Esophagus squamous epithelium (tissue), 5 donors: Measurements from ENCODE around the gene CYP4F12. TPM values are rescaled to one million over a fixed set of nuclear protein-coding genes. Genes with fewer than 3 reads are reported as not detected.

ENCODE experiments used
- DNase-seq: peaks from one replicate; lab custom pipeline; 2025; lab: John Stamatoyannopoulos, UW
- H3K27ac ChIP-seq, 4 donors: fragments of 200-600 bp; sonication (generic); one replicate each; pipeline ENCODE4 v1.5.1; 2016 to 2019; ENCODE audit warnings: mild to moderate bottlenecking in 1 of 4
- H3K27me3 ChIP-seq, 4 donors: fragments of 200-600 bp; sonication (generic); 1 replicate in 3 of 4; 2 replicates in 1 of 4; pipeline versions ENCODE4 v1.5.1 to v1.6.0; 2017 to 2021; ENCODE audit warnings: antibody characterized with exemption in 1 of 4
- H3K36me3 ChIP-seq, 3 donors: fragments of 200-600 bp; sonication (generic); one replicate each; pipeline ENCODE4 v1.5.1; 2016 to 2019
- H3K4me1 ChIP-seq, 3 donors: fragments of 200-600 bp; sonication (generic); one replicate each; pipeline ENCODE4 v1.5.1; 2017 to 2019
- H3K4me3 ChIP-seq, 4 donors: fragments of 200-600 bp; sonication (generic); 1 replicate in 3 of 4; 2 replicates in 1 of 4; pipeline ENCODE4 v1.5.1; 2016 to 2019; ENCODE audit warnings: mild to moderate bottlenecking in 2 of 4, moderate library complexity in 1 of 4
- H3K9me3 ChIP-seq, 3 donors: fragments of 200-600 bp; sonication (generic); one replicate each; pipeline ENCODE4 v1.5.1; 2016 to 2019
- CTCF ChIP-seq, 6 experiments: fragments of 450-650 bp in 4 of 6; fragments of 200-600 bp in 2 of 6; sonication (generic) in 2 of 6; IDR thresholded peaks; one replicate each; pipeline ENCODE4 v1.5.1; 2016 to 2019; ENCODE audit warnings: antibody characterized with exemption in 6 of 6, mild to moderate bottlenecking in 4 of 6, moderate library complexity in 4 of 6
- POLR2A ChIP-seq, 4 donors: fragments of 450-650 bp; IDR thresholded peaks; one replicate each; pipeline ENCODE4 v1.6.1; 2017; ENCODE audit warnings: antibody characterized with exemption in 4 of 4, mild to moderate bottlenecking in 4 of 4, moderate library complexity in 3 of 4
- WGBS, 2 donors: methylation state at CpG; one replicate each; pipeline ENCODE4 v1.1.5; 2018; 5-methylcytosine and 5-hydroxymethylcytosine counted together
- intact Hi-C: fragments of 100-400 bp; cut with DNase I; formaldehyde crosslinking; loops from one replicate; pipeline ENCODE4 v1.15.0; 2022
- total RNA-seq, 4 donors: library from RNA; depleted of rRNA; stranded (reverse); fragments of >200 nt; gene quantifications; one replicate each; pipeline ENCODE4 v1.1.0, GENCODE V29; 2016
- donor health status: DM: yes; HTN: yes; CAD: no.

CYP4F12 gene
- total RNA-seq, 4 donors from 2014 or later = 34.5 to 79.3 (median 61.0) TPM

- no peak for DNase-seq
- Histone ChIP-seq H3K4me3 (no peak overlapping the region), H3K27me3 (peaks cover 0 to 11% (median 0%) of the 10 kb centered on the region in 4 donors), H3K9me3 (no peaks in the 10 kb centered on the region), H3K4me1 (peaks cover 0 to 8% (median 0%) of the 10 kb centered on the region in 3 donors), H3K36me3 (peaks cover 0 to 13% (median 4%) of the 10 kb centered on the region in 3 donors), H3K27ac (no peak overlapping the region)
- intact Hi-C loops = no loop called here
- WGBS, 2 donors = 77 to 92% methylated on average over 3 to 4 of the region's 4 CpGs
- TF ChIP-seq CTCF (IDR thresholded peaks at IDR 0.05) = no peak
- TF ChIP-seq POLR2A (IDR thresholded peaks at IDR 0.05) = no peak
Observed at GRCh38 chr19:15663247-15663646, 9.6 kb upstream of the CYP4F12 start.

GRCh38 chr19:15666186-15666585, 6.7 kb upstream of the CYP4F12 start:
- H3K4me3 ChIP-seq = no peak overlapping the region
- peaks cover 0 to 28% (median 9%) of the 10 kb centered on the region in 3 donors for H3K4me1 ChIP-seq
- intact Hi-C loops = no loop called here
- DNase-seq = no peak
- WGBS, 2 donors = 33% methylated on average over 1 of the region's 1 CpG; no CpG with 5 or more reads in 1 of the 2 donors
- peaks cover 0 to 10% (median 0%) of the 10 kb centered on the region in 4 donors for H3K27me3 ChIP-seq
- no peak overlapping the region for H3K27ac ChIP-seq
- no peaks in the 10 kb centered on the region for H3K9me3 ChIP-seq
- TF ChIP-seq CTCF (IDR thresholded peaks at IDR 0.05) (no peak), POLR2A (IDR thresholded peaks at IDR 0.05) (no peak)
- H3K36me3 ChIP-seq = no peaks in the 10 kb centered on the region

- H3K4me1 ChIP-seq = peaks cover 0 to 33% (median 9%) of the 10 kb centered on the region in 3 donors
- no peaks in the 10 kb centered on the region for H3K9me3 ChIP-seq
- H3K4me3 ChIP-seq = no peak overlapping the region
- H3K27ac ChIP-seq = no peak overlapping the region
- no peaks in the 10 kb centered on the region for H3K36me3 ChIP-seq
- no CpG with 5 or more reads among the region's 4 CpGs for WGBS, 2 donors
- no peak for DNase-seq
- peaks cover 0 to 10% (median 0%) of the 10 kb centered on the region in 4 donors for H3K27me3 ChIP-seq
- intact Hi-C loops = no loop called here
- TF ChIP-seq CTCF (IDR thresholded peaks at IDR 0.05) (no peak), POLR2A (IDR thresholded peaks at IDR 0.05) (no peak)
Observed at GRCh38 chr19:15666883-15667282, 6.0 kb upstream of the CYP4F12 start.

GRCh38 chr19:15669440-15669839, 3.4 kb upstream of the CYP4F12 start:
- 36 to 47% methylated on average over 2 to 3 of the region's 3 CpGs for WGBS, 2 donors
- peak overlapping the region in 1 of 4 donors; percentile 31 for H3K27ac ChIP-seq
- H3K4me3 ChIP-seq = no peak overlapping the region
- intact Hi-C loops = no loop called here
- peaks cover 0 to 52% (median 16%) of the 10 kb centered on the region in 3 donors for H3K4me1 ChIP-seq
- TF ChIP-seq CTCF (IDR thresholded peaks at IDR 0.05) = no peak
- TF ChIP-seq POLR2A (IDR thresholded peaks at IDR 0.05) = no peak
- H3K27me3 ChIP-seq = peaks cover 0 to 6% (median 0%) of the 10 kb centered on the region in 4 donors
- no peaks in the 10 kb centered on the region for H3K9me3 ChIP-seq
- H3K36me3 ChIP-seq = no peaks in the 10 kb centered on the region
- DNase-seq = no peak

GRCh38 chr19:15669891-15670290, 3.0 kb upstream of the CYP4F12 start:
- Histone ChIP-seq H3K27me3 (peaks cover 0 to 6% (median 0%) of the 10 kb centered on the region in 4 donors), H3K4me1 (peaks cover 0 to 57% (median 16%) of the 10 kb centered on the region in 3 donors), H3K9me3 (no peaks in the 10 kb centered on the region), H3K4me3 (no peak overlapping the region), H3K27ac (peak overlapping the region in 1 of 4 donors; percentile 31), H3K36me3 (no peaks in the 10 kb centered on the region)
- TF ChIP-seq POLR2A (IDR thresholded peaks at IDR 0.05) (no peak), CTCF (IDR thresholded peaks at IDR 0.05) (no peak)
- intact Hi-C loops = no loop called here
- WGBS, 2 donors = 23 to 48% methylated on average over 3 to 4 of the region's 4 CpGs
- no peak for DNase-seq
